ENCODE data around the gene CELA3A. TPM values are rescaled to one million over a fixed set of nuclear protein-coding genes. Genes with fewer than 3 reads are reported as not detected.
A peak's percentile ranks its signal among the peaks of the same experiment; 100 is the strongest.

The CELA3A gene
- total and polyA plus RNA-seq, 2 of the 13 experiments (the other 11 are each of a cell fraction or from before 2014, with no cell fraction given) = 0.09 TPM; not detected in 1

- TF ChIP-seq AHDC1 (CRISPR knock-in tag; IDR thresholded peaks at IDR 0.05; ENCODE audit: borderline replicate concordance) = no peak
- no peak for TF ChIP-seq ZNF850 (CRISPR knock-in tag; conservative IDR thresholded peaks at IDR 0.05)
- TF ChIP-seq PBX2 (CRISPR knock-in tag; IDR thresholded peaks at IDR 0.05) = no peak
- no peak for TF ChIP-seq IKZF4 (CRISPR knock-in tag; IDR thresholded peaks at IDR 0.05; ENCODE audit: borderline replicate concordance, low read depth, not compliant biosample characterization)
- peak; percentile 11; the same call in 1 of the 2 replicates for TF ChIP-seq SMAD3 (CRISPR knock-in tag; IDR thresholded peaks at IDR 0.05)
- no peak for TF ChIP-seq ZNF572 (CRISPR knock-in tag; IDR thresholded peaks at IDR 0.05)
- TF ChIP-seq ZNF296 (CRISPR knock-in tag; conservative IDR thresholded peaks at IDR 0.05) = no peak
- no peak for TF ChIP-seq MTA1 (CRISPR knock-in tag; IDR thresholded peaks at IDR 0.05; ENCODE audit: borderline replicate concordance)
- TF ChIP-seq TIGD3 (CRISPR knock-in tag; IDR thresholded peaks at IDR 0.05; ENCODE audit: borderline replicate concordance) = 0 out of 2 replicates have a peak, but pooled peaks have one; percentile 76
- TF ChIP-seq CREB1 (IDR thresholded peaks at IDR 0.05) = 0 out of 2 replicates have a peak, but pooled peaks have one; percentile 9
- TF ChIP-seq CREB1 (CRISPR knock-in tag; IDR thresholded peaks at IDR 0.05) = peak; percentile 86
- TF ChIP-seq ZNF746 (CRISPR knock-in tag; IDR thresholded peaks at IDR 0.05) = no peak
- TF ChIP-seq POLR2A (IDR thresholded peaks at IDR 0.05; ENCODE audit: insufficient read depth in 1 of 2, low read depth in 2 of 2, low read length in 2 of 2) = peak; percentile 82 to 86
- TF ChIP-seq CBX5 (CRISPR knock-in tag; IDR thresholded peaks at IDR 0.05; ENCODE audit: borderline replicate concordance) = no peak
- peak; percentile 50; the same call in 1 of the 2 replicates for TF ChIP-seq ZNF777 (CRISPR knock-in tag; IDR thresholded peaks at IDR 0.05)
- no peak for TF ChIP-seq ZNF382 (CRISPR knock-in tag; IDR thresholded peaks at IDR 0.05; ENCODE audit: borderline replicate concordance)
- TF ChIP-seq HMGXB4 (CRISPR knock-in tag; IDR thresholded peaks at IDR 0.05; ENCODE audit: borderline replicate concordance in 1 of 2, low read depth in 1 of 2) = peak in 1 of 2 experiments; percentile 37; a peak in 1 of 4 replicates
Measured at GRCh38 chr1:22025368-22026155, 24.1 kb downstream of the CELA3A start (continued).
